ENCODE results near the gene NR3C2. TPM values are rescaled to one million over a fixed set of nuclear protein-coding genes. Genes with fewer than 3 reads are reported as not detected.

The NR3C2 gene
- total and polyA plus RNA-seq, 2 experiments from 2014 or later, result 1.2 to 3.0 TPM

DNA sequence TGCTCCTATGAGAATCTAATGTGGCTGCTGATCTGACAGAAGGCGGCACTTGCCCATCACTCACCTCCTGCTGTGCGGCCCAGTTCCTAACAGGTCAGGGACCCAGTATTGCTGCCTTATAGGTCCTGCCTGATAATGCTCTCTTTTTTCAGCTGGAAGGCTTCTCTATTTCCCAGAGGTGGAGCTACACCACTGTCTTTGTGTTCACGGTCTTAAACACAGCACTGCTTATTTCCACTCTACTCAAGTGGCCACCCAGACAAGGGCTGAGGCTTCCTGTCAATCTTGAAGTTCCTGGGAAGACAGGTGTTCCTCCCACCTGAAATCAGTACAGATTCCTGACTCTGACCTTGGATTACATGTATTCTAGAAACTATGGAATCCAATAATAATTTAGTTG lies 270.6 kb downstream of the NR3C2 start:
- ATAC-seq (no peak), DNase-seq (ENCODE audit: low spot score) (no peak)
- H3K4me1 ChIP-seq (ENCODE audit: insufficient read depth), result no peaks in the 10 kb centered on the region
- H4K20me1 ChIP-seq (replicated peaks; ENCODE audit: insufficient read depth), result no peaks in the 10 kb centered on the region
- H3K9me2 ChIP-seq (ENCODE audit: insufficient read depth), result 0 out of 2 replicates have a peak, but pooled peaks cover 5% of the 10 kb centered on the region
- Mint-ChIP-seq H3K27me3 (ENCODE audit: insufficient read depth, low read depth, poor library complexity) (peaks cover 2% of the 10 kb centered on the region), H3K36me3 (ENCODE audit: low read depth) (no peaks in the 10 kb centered on the region), H3K4me3 (no peak overlapping the region), H3K27ac (no peak overlapping the region), H3K9me3 (no peaks in the 10 kb centered on the region), H3K4me1 (no peaks in the 10 kb centered on the region)
- TF ChIP-seq ZNF114 (CRISPR knock-in tag; IDR thresholded peaks at IDR 0.05) (no peak), EZH2phosphoT487 (IDR thresholded peaks at IDR 0.05; ENCODE audit: unreplicated experiment) (no peak), STAT1 (IDR thresholded peaks at IDR 0.05; ENCODE audit: unreplicated experiment) (no peak), CREB1 (CRISPR knock-in tag; IDR thresholded peaks at IDR 0.05; ENCODE audit: low read depth) (no peak), ZNF331 (CRISPR knock-in tag; IDR thresholded peaks at IDR 0.05; ENCODE audit: low read depth) (no peak)
- TF ChIP-seq, protein P1, sequence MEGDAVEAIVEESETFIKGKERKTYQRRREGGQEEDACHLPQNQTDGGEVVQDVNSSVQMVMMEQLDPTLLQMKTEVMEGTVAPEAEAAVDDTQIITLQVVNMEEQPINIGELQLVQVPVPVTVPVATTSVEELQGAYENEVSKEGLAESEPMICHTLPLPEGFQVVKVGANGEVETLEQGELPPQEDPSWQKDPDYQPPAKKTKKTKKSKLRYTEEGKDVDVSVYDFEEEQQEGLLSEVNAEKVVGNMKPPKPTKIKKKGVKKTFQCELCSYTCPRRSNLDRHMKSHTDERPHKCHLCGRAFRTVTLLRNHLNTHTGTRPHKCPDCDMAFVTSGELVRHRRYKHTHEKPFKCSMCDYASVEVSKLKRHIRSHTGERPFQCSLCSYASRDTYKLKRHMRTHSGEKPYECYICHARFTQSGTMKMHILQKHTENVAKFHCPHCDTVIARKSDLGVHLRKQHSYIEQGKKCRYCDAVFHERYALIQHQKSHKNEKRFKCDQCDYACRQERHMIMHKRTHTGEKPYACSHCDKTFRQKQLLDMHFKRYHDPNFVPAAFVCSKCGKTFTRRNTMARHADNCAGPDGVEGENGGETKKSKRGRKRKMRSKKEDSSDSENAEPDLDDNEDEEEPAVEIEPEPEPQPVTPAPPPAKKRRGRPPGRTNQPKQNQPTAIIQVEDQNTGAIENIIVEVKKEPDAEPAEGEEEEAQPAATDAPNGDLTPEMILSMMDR (conservative IDR thresholded peaks at IDR 0.05; ENCODE audit: low read depth in 2 of 2), result peak in 1 of 2 experiments; percentile 16; a peak in 1 of 4 replicates
- TF ChIP-seq, protein P2, sequence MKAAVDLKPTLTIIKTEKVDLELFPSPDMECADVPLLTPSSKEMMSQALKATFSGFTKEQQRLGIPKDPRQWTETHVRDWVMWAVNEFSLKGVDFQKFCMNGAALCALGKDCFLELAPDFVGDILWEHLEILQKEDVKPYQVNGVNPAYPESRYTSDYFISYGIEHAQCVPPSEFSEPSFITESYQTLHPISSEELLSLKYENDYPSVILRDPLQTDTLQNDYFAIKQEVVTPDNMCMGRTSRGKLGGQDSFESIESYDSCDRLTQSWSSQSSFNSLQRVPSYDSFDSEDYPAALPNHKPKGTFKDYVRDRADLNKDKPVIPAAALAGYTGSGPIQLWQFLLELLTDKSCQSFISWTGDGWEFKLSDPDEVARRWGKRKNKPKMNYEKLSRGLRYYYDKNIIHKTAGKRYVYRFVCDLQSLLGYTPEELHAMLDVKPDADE (IDR thresholded peaks at IDR 0.05), result no peak
- TF ChIP-seq, protein P3, sequence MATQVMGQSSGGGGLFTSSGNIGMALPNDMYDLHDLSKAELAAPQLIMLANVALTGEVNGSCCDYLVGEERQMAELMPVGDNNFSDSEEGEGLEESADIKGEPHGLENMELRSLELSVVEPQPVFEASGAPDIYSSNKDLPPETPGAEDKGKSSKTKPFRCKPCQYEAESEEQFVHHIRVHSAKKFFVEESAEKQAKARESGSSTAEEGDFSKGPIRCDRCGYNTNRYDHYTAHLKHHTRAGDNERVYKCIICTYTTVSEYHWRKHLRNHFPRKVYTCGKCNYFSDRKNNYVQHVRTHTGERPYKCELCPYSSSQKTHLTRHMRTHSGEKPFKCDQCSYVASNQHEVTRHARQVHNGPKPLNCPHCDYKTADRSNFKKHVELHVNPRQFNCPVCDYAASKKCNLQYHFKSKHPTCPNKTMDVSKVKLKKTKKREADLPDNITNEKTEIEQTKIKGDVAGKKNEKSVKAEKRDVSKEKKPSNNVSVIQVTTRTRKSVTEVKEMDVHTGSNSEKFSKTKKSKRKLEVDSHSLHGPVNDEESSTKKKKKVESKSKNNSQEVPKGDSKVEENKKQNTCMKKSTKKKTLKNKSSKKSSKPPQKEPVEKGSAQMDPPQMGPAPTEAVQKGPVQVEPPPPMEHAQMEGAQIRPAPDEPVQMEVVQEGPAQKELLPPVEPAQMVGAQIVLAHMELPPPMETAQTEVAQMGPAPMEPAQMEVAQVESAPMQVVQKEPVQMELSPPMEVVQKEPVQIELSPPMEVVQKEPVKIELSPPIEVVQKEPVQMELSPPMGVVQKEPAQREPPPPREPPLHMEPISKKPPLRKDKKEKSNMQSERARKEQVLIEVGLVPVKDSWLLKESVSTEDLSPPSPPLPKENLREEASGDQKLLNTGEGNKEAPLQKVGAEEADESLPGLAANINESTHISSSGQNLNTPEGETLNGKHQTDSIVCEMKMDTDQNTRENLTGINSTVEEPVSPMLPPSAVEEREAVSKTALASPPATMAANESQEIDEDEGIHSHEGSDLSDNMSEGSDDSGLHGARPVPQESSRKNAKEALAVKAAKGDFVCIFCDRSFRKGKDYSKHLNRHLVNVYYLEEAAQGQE (IDR thresholded peaks at IDR 0.05; ENCODE audit: unreplicated experiment), result no peak
- no peak overlapping the region for H3K4me2 ChIP-seq
- no peaks in the 10 kb centered on the region for H3K36me3 ChIP-seq (ENCODE audit: insufficient read depth)
- H2AFZ ChIP-seq, result no peak overlapping the region
- H3K27ac ChIP-seq (ENCODE audit: low read depth), result no peak overlapping the region
- H3K27me3 ChIP-seq (ENCODE audit: insufficient read depth), result no peaks in the 10 kb centered on the region
- H3K4me3 ChIP-seq, result no peak overlapping the region
- no peaks in the 10 kb centered on the region for H3F3A ChIP-seq (replicated peaks; ENCODE audit: low read depth)
- H3K79me2 ChIP-seq (replicated peaks; ENCODE audit: insufficient read depth), result no peaks in the 10 kb centered on the region
